DMS79 treated with DMSO at 0.1 percent for 48 hours (cell line): ENCODE results near the gene PPM1A.
"Not testable (repeated sequence)": the region's sequence is repeated elsewhere in the genome, so short reads cannot be mapped to it uniquely, and the experiment has no call there.

Experiments used
- DNase-seq: peaks from one replicate; lab custom pipeline; 2025; lab: John Stamatoyannopoulos, UW

PPM1A gene

DNA sequence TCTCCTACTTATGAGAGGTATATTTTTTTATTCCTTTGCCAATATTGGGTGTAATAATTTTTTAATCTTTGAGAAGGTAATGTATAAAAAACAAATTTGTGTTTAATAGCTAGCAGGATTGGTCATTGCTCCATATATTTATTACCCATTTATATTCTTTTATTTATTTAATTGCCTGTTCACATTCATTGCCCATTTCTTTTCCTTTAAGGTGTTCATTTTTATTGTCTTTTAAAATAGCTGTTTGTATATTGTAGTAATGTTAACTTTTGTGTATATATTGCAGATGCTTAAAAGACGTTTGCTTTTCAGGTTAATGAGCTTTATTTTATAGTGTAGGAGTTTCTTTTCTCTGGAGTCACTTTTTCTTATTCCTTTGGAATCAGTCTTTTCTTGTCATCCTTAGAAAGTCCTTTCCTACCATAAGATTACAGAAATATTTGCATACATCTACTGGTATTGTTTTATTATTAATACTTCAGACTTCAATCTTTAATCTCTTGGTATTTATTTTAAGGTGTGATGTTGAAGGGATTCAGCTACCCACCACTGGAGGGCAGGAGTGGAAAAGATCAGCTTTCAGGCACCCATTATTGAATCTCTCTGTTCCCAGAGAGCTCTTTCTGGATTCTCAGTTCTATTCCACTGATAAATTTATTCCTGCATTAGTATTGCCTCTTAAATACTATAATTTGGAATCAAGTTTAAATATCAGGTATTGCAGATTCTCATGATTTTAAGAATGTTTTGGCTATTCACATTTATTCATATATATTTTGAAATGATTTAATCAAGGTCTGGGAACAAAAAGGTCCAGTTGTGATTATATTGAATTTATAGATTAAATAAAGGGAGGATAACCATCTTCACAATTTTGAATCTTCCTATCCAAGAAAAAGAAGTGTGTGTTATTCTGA, 17.3 kb downstream of the PPM1A start:
- DNase-seq, result no peak

- no peak for DNase-seq
These were observed 23.2 kb downstream of the PPM1A start for GRCh38 chr14:60272177-60272576.

GRCh38 chr14:60273956-60274355, 24.9 kb downstream of the PPM1A start:
- DNase-seq, result no peak

- no peak for DNase-seq
These were observed 25.4 kb downstream of the PPM1A start for GRCh38 chr14:60274448-60274847.

GRCh38 chr14:60275932-60276331, 26.9 kb downstream of the PPM1A start:
- no peak for DNase-seq

GRCh38 chr14:60276347-60276746, 27.3 kb downstream of the PPM1A start:
- DNase-seq, result no peak

DNA sequence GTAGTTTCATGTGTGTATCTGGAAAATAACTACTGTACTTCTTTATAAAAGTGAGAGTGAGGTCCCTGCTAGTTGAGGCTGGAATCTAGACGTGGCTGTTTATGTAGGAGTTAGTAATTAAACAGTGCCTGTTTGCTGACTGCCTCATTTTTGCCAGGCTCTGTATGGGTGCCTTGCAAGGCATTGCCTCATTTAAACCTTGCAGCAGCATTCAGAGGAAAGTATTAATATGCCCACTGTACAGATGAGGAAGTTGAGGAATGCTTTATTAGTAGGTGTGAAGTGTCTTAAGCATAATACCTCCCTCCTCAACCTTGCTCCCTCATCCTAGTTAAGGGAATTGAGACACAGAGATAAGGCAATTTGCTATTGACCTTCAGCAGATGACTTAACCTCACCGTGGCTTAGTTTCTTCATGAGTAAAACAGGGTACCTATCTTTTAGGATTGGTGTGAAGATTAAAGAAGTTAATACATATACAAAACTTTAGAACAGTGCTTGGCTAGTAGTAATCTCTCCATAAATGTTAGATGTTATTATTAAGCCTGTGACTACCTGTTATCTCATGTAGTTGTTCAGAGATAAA, 28.7 kb downstream of the PPM1A start:
- DNase-seq, result no peak

DNA sequence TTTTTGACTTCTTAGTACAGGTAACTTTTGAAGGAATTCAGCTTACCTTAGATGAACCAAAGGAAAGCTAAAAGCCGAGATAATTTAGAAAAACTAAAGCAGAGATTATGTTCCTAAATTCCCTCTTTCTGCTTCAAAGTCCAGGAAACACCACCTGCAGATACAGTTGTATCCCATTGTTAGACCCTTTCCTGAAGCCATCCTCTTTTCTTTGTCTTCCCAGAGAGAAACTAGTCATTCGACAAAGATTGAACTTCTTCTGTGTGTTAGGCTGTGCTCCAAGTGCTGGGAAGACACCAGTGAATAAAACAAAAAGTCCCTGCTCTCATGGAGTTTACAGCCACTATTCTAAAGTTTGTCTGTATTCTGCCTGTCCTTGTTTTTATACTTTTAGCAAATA, 29.3 kb downstream of the PPM1A start:
- no peak for DNase-seq

- DNase-seq, result no peak
These were observed 38.4 kb downstream of the PPM1A start for GRCh38 chr14:60287452-60287851.

DNA sequence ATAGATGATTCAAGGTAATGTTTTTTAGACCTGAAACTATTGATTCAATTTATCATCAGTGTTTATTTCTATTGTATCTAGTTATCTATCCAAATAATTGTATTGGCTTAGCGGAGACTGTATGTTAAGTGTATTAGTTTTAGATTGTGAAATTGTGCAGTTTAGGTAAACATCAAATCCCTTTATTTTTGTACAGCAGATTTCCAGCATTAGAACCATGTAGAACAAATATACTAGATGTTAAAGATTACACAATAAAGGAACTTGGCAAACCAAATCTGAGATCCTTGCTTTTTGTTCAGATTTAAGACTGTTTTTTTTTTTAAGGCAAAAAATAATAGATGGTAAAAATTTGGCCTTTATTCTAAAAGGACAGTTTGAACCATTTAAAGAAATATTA, 39.3 kb downstream of the PPM1A start:
- DNase-seq, result no peak

- DNase-seq, result no peak
These were observed 45.5 kb downstream of the PPM1A start for GRCh38 chr14:60294411-60295069.

- DNase-seq, result no peak
These were observed 51.0 kb downstream of the PPM1A start for GRCh38 chr14:60300019-60300418.

GRCh38 chr14:60301685-60302084, 52.7 kb downstream of the PPM1A start:
- DNase-seq, result no peak

DNA sequence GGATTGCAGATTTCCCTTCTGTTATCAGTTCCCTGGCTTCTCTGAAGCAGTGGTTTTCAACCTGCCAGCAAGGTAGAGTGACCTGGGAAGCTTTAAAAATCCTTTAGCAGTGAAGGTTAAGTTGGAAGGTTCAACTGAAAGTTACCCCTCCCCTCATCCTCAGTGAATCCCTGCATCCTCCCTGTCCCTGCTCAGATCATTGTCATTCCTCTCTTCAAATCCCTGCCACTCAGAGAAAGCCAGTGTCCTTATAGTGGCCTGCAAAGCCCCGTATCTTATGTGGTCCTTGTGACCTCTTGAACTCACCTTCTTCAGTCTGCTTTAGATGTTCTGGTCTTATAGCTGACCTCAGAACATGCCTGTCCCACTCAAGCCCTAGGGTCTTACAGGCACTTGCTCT, 53.6 kb downstream of the PPM1A start:
- DNase-seq, result no peak

DNA sequence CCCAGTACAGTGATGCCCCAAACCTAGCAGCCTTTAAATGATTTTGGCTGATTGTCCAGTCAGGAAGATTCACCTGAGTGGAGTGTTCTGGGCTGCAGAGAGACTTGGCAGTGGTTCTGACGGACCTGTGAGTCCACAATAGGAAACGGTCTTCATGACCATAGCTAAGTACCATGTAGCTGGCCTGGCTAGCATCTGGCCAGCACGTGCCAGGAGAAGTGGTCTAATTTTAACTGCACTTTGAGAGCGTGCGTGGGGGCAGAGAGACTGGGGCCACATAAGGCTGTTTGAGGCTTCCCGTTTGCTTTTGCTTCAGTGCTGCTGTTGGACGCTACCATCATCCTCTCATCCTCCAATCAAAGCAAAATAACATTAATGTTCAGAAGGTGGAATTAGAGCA, 54.7 kb downstream of the PPM1A start:
- DNase-seq, result no peak

DNA sequence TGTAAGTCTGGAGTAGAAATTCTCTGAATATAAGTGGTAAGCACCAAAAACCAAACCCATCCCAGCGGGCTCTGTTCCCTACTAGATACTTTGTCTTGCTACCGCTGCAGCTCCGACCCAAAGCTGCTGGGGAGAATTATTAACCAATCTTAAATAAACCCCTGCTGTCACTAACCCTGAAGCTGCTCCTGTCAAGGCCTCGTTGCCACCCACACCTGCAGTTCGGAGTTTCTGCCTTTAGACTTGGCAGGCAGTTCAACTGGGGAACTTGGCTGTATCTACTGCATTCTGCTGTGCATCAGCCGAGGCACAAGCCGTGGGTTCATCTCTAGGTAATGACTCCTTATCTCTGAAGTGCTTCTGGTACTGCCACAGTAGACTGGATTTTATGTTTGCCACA, 55.5 kb downstream of the PPM1A start:
- no peak for DNase-seq

DNA sequence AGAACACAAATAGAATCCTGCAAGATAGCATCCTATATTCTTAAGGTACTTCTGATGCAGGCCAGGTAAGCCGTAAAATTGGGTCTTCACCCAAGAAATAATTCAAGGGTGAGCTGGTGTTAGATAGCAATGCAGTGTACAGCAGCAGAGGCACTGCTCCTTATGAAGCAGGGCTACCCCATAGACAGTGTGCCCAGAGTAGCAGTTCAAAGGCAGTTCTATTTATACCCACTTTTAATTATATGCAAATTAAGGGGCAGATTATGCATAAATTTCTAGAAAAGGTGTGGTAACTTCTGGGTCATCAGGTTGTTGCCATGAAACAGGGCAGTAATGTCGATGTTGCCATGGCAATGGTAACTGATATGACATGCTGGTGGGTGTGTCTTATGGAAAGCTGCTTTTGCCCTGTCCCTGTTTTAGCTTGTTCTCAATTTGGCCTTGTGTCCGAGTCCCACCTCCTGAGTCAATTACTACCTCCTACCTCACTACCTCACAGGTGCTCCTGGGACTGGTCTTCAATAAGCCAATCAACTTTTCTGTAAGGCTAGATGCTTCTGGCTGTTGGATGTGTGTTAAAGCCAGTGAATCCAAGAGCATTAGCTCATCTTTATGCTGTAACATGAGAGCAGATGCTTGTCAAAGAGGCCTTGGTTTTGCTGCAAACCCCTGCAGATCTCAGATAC, 61.0 kb downstream of the PPM1A start:
- DNase-seq, result no peak

DNA sequence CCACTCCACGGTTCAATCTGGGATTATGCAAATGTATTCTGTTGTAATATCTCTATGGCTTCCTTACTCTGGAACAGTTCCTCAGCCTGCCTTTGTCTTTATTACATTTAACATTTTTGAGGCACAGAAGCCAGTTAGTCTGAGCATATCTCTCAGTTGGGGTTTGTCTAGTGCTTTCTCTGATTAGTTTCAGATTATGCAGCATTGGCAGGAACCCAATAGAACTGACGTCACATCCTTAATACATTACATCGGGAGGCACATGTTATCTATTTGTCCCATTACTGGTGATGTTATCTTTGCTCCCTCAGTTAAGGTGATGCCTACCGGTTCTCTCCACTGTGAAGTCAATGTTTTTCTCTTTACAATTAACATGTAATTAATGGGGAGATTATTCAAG, 62.4 kb downstream of the PPM1A start:
- DNase-seq, result no peak

GRCh38 chr14:60313093-60313492, 64.1 kb downstream of the PPM1A start:
- DNase-seq, result no peak

DNA sequence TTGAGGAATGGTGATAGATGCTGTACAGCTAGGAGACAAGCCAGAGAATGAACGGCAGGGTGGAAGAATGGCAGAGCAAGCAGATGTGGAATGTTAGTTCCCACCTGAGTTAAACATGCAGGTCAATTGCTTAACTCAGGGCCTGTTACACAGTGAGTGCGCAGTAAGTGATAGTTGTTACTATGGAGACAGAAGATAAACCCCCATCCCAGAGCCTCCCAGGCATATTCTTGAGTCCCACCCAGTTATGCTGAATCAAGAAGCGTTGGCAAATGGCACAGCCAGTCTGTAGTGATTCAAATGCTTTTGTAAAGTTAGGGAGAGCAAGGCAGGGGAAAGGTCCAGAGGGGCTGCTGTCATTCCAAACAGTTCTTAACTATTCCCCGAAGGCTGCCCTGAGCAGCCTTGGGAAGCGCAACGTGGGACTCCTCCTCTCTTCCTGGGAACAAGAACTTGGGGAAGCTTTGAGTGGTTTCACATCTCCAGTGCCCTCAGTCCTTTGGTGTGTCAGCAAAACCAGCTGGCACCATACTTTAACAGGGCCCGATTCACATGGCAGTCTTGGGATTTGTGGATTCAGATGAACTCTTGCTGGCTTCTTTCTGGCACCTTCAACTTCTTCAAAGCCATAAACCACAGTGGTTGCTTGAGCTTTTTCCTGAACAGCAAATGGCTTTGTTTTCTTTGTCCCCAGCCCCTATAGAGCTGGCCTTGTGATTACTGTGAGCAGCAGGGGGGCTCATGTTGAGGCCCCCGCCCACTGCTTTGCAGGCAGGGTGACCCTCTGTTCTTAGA, 66.4 kb downstream of the PPM1A start:
- DNase-seq, result no peak

- DNase-seq, result no peak
These were observed 68.6 kb downstream of the PPM1A start for GRCh38 chr14:60317609-60318008.

DNA sequence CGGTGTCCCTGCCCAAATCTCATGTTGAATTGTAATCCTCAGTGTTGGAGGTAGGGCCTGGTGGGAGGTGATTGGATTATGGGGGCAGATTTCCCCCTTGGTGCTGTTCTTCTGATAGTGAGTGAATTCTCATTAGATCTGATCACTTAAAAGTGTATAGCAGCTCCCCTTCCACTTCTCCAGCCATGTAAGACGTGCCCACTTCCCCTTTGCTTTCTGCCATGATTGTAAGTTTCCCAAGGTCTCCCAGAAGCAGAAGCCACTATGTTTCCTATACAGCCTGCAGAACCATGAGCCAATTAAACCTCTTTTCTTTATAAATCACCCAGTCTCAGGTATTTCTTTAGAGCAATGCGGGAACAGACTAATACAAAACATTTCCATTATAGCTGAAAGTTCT, 71.8 kb downstream of the PPM1A start:
- not testable (repeated sequence) for DNase-seq
